Measurements from ENCODE around the gene RCAN2.

Gene RCAN2

DNA sequence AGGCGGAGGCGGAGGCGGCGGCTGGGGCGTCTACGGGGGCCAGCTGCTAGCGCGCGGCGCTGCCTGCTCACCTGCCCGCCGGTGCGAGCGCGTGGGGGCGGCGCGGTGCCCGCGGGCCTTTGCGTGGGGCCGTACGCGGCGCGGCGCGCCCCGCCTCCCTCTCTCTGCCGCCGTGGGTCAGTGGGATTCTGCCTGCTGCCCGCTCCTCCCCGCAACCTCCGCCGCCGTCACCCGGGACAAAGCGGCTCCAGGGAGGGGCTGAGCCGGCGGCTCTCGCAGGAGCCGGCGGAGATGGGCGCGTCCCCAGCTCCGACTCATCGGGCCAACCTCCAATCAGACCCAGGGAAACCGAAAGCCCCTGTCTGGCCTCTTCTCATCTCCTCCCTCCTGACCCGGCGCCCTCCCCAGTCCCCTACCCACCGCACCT, at the start of gene RCAN2:
Gene RCAN2, minus strand, starts transcription at position 249 of the 427 bp plus-strand sequence.
- DNase-seq (ENCODE audit: low read depth), result no peak

- no peak for DNase-seq (ENCODE audit: low read depth)
Measured at GRCh38 chr6:46539866-46540265, 48.6 kb upstream of the RCAN2 start.

GRCh38 chr6:46538800-46539480, 47.7 kb upstream of the RCAN2 start:
- no peak for DNase-seq (ENCODE audit: low read depth)

GRCh38 chr6:46530896-46531295, 39.6 kb upstream of the RCAN2 start:
- no peak for DNase-seq (ENCODE audit: low read depth)

- no peak for DNase-seq (ENCODE audit: low read depth)
Measured at GRCh38 chr6:46528961-46529750, 37.9 kb upstream of the RCAN2 start.

- DNase-seq (ENCODE audit: low read depth), result no peak
Measured at GRCh38 chr6:46526607-46527006, 35.4 kb upstream of the RCAN2 start.

DNA sequence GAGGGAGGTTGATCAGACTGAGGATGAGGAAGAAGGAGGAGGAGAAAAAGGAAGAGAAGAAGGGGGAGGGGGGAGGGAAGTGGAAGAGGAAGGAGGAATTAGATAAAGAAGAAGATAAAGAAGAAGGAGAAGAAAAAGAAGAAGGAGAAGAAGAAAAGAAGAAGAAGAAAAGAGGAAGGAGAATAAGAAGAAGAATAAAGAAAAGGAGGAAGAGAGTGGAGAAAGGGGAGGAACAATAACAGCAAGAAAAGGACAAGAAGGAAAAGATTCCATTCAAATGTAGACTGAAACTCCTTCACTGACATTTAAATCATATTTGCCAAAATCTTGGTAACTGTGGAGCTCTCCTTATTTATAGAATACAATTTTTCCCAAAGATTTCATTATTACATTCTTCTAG, 34.3 kb upstream of the RCAN2 start:
- DNase-seq (ENCODE audit: low read depth), result no peak

- DNase-seq (ENCODE audit: low read depth), result no peak
Measured at GRCh38 chr6:46521464-46521971, 30.3 kb upstream of the RCAN2 start.

DNA sequence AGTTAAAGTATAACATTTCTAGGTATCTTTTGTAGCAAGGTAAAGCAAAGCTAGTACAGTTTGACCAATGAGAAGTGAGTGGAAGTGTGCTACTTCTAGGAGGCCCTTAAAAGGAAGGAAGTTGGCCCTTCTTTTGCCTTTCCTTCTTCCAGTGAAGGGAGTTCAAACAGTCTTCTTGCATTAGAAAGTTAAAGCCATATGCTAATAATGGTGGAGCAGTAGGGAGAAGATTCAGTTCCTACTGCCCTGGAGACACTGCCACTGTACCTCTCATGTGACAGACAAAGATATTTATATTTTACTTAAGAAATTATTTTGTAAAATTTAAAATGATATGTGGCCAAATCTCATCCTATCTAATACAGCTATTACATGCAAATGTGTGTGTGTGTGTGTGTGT, 26.0 kb upstream of the RCAN2 start:
- DNase-seq (ENCODE audit: low read depth), result no peak

- no peak for DNase-seq (ENCODE audit: low read depth)
Measured at GRCh38 chr6:46513533-46513932, 22.3 kb upstream of the RCAN2 start.

DNA sequence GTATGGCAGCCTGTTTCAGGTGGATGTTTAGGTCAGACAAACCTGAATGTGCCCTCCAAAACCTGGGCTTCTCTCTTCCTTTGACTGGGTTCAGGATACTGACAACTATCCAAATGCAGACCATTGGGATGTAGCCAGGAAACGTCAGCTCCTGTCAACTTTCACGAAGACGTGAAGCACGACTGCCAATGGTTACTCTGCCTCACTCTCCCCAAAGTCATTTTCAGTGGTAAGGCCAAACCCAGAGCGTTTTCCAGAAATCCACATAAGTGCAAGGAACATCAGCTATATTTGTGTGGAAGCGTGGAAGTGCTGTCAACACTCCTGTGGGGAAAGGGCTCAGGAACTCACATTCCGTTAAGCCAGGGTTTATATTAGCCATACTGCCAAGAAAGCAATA, 20.1 kb upstream of the RCAN2 start:
- no peak for DNase-seq (ENCODE audit: low read depth)

GRCh38 chr6:46510651-46511050, 19.4 kb upstream of the RCAN2 start:
- DNase-seq (ENCODE audit: low read depth), result no peak

DNA sequence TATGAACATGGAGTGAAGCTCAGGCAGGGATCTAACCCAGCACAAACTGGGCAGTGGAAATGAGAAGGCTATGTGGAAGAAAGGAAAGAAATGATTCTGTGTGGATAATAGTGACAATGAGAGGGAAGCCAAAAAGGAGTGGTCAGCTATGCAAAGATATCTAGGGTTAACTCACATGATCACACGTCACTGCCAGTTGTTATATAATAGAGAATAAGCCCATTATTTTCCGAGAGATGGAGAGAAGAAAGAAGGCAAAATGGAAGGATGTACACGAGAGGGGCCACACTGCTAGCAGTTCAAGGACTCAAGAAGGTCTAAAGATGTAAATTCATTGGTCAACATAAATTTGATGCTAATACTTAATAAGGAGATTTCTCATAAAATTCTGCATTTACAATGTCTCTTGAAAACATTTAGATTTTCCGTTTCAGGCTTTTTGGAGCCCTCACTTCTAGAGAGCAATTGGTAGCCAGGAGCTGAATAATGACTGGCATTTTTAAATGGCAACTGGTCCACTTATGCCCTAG, 18.8 kb upstream of the RCAN2 start:
- no peak for DNase-seq (ENCODE audit: low read depth)

DNA sequence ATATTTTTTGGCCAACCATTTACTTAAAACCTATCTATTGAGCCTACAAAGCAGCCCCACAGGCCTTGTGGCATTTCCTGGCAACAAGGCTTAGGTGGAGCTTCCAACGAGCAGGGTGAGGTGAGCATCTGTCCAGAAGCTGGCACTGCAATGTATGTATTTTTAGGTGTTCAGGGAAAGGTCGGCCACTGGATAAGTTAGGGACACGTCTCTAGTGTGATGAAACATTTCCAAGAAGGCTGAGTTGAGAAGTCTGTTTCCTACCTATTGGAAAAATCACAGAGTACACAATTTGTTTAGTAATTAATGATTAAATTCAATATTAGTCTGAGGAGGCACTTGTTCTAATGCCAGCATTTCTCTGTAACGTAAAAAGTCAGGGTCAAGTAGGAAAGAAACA, 17.8 kb upstream of the RCAN2 start:
- no peak for DNase-seq (ENCODE audit: low read depth)

DNA sequence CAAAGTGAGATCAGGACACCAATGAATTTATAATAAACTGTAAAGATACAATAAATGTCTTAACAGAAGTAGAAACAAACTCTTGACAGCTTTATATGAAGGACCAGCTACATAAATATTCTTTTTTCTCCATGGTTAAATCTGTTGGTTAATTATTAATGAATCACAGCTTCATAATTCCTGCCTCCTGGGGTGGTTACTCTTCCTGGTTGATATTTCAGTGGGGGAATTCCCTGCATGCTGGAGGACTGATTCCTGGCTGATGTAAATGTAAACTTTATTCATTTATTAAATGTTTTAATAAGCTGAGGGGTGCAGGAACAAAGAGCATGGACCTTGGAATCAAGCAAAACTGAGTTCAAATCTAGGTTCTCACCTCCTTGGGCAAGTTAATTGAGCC, 16.2 kb upstream of the RCAN2 start:
- no peak for DNase-seq (ENCODE audit: low read depth)

DNA sequence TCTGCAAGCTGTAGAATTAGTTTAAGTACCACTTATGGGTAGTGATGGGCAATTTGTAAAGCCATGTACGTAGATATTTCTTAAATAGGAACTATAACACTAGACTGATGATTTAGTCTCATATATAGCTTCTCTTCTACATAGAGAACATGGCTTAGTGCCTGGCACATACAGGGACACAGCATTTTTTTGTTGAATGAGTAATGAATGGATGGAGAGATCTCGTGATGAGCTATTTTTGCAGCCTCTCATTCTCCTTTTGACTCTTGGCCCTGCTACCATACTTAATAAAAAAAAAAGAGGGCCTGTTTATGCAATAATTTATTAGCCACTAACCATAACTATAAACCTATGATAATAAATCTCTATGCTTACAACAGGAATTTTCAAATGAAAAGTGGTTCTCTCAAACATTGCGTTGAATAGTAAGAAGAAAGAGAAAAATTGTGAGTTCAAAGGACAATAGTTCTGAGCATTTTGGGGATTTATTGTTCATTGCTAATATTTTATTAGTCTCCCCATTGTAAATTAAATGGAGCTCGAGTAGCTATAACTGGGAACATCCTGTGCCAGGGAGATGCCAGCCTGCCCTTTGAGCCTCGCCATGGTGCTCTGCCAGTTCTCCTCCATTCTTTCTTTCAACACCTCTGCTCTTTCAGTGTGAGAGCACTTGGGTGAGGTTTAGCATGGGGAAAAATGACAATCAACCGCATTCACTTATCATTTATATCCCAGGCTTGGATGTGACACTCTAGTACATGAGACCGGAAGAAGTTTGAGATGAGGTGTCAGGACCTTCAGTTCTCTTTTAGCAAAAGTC, 14.7 kb upstream of the RCAN2 start:
- DNase-seq (ENCODE audit: low read depth), result no peak

- no peak for DNase-seq (ENCODE audit: low read depth)
Measured at GRCh38 chr6:46504242-46504641, 13.0 kb upstream of the RCAN2 start.

- no peak for DNase-seq (ENCODE audit: low read depth)
Measured at GRCh38 chr6:46502486-46503119, 11.4 kb upstream of the RCAN2 start.

DNA sequence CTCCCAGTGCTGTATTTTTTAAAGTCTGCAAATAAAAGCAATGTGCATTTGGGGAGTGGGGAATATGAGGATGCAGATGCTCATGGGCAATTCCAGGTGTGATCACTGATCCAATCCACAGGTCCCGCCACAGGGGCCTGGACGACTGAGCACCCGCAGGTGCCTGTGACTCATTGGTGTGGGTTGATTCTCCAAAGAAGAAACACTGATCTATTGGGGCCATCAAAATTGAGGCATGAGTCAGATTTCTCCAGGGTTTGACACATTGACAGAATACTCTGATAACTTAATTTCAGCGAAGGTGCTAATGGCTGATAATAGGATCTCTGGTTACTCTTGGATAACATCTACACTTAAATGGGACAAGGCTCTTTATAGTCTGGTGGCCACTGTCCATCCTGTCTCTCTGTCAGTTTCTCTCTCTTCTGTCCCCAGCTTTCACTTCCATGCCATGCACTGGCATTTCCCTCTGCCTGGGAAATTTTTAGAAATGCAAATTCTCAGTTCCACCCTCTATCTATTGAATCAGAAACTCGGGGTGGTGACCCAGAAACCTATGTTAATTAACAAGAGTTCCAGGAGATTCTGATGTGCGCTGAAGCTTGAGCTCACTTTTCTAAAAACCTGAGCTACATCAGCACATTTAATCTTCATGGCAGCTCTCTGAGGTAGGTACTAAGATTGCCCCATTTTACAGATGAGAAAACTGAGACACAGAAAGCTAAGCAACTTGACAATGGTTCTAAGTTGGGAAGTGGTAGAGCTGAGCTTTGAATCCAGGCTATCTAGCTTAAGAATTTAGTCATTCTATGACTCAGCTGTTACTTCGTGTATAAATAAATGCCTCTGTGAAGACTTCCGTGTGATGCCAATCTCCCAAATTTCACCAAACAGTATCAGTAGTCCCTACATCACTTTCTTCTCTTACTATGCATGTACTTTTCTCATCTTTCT, 10.2 kb upstream of the RCAN2 start:
- DNase-seq (ENCODE audit: low read depth), result no peak

DNA sequence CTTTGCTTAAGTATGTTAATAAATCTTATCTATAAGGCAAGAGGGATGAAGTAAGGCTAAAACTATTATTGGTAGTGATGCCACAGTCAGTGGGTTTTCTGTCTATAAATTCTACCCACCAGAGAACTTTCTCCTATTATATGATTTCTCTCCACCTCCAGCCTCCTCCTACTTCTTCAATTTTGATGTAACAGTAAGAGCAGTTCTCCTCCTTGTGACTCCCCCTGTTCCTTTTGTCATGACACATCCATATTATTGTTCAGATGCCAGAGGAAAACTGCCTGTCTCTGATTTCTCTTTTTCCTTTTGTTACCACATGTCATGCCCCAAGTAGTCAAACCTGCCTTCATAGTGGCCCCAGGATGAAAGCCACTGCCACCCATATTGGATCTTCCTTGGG, 9.1 kb upstream of the RCAN2 start:
- no peak for DNase-seq (ENCODE audit: low read depth)

Measured in CMK (cell line).